ENCODE results near the gene TUSC2. TPM values are rescaled to one million over a fixed set of nuclear protein-coding genes. Genes with fewer than 3 reads are reported as not detected.

The TUSC2 gene
- polyA plus RNA-seq, 2 donors: 14.2 to 34.6 TPM

GRCh38 chr3:50365842-50366220 is 37.8 kb upstream of the TUSC2 start:
- Histone ChIP-seq H3K4me3 (ENCODE audit: low read depth in 1 of 2, low read length in 2 of 2) (peak overlapping the region; percentile 57 to 60), H3K27ac (ENCODE audit: low read depth in 2 of 2, low read length in 1 of 2) (peak overlapping the region in 1 of 2 donors; percentile 83), H3K36me3 (ENCODE audit: control insufficient read depth in 2 of 2, insufficient read depth in 2 of 2, low read length in 1 of 2) (no peaks in the 10 kb centered on the region), H3K9me3 (ENCODE audit: control insufficient read depth in 2 of 2, insufficient read depth in 1 of 2, low read depth in 1 of 2, low read length in 1 of 2) (no peaks in the 10 kb centered on the region), H3K4me1 (ENCODE audit: control insufficient read depth in 2 of 2, insufficient read depth in 2 of 2, low read length in 1 of 2) (peaks cover 9 to 16% of the 10 kb centered on the region in 2 donors), H3K27me3 (ENCODE audit: control insufficient read depth in 1 of 2, insufficient read depth in 2 of 2, low read length in 2 of 2) (no peaks in the 10 kb centered on the region)
- WGBS, 2 donors: 69 to 71% methylated on average over 5 of the region's 5 CpGs

DNA sequence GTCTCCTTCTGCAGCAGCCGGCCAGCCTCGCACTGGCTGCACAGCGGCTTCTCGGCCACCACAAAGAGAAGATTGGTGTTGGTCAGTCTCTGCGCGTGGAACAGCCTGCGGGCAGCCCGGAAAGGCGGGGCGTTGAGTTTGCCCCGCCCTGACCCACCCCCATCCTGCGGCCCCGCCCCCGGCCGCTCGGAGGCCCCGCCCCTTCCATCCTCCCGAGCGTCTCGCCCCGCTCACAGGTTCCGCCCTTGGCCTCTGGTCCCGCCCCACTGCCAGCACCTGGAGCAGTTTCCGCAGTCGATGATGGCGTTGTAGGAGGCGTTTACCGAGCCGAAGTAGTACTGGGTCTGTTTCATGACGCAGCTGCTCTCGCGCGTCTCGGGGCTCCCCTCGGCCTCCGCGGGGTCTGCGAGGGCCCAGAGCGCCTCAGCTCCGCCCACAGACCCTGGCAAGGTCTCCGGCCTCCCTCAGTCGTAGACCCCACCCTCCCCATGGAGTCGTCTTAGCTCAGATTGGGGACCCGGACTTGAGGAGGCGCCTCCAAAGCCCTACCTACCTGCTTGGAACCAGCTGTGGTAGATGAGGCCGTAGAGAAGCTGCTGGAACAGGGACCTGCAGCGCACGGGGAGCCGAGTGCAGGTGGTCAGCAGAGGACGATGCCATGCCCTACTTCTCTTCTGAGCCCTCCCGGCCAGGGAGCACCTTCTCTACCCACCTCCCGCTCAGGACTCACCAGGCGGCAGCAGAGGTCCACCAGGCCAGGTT is 37.2 kb upstream of the TUSC2 start:
- Histone ChIP-seq H3K36me3 (ENCODE audit: control insufficient read depth in 2 of 2, insufficient read depth in 2 of 2, low read length in 1 of 2) (no peaks in the 10 kb centered on the region), H3K27me3 (ENCODE audit: control insufficient read depth in 1 of 2, insufficient read depth in 2 of 2, low read length in 2 of 2) (no peaks in the 10 kb centered on the region), H3K27ac (ENCODE audit: low read depth in 2 of 2, low read length in 1 of 2) (peak overlapping the region; percentile 53 to 83), H3K4me3 (ENCODE audit: low read depth in 1 of 2, low read length in 2 of 2) (peak overlapping the region; percentile 57 to 60), H3K4me1 (ENCODE audit: control insufficient read depth in 2 of 2, insufficient read depth in 2 of 2, low read length in 1 of 2) (peaks cover 9 to 16% of the 10 kb centered on the region in 2 donors), H3K9me3 (ENCODE audit: control insufficient read depth in 2 of 2, insufficient read depth in 1 of 2, low read depth in 1 of 2, low read length in 1 of 2) (no peaks in the 10 kb centered on the region)
- WGBS, 2 donors: 4 to 5% methylated on average over 45 to 53 of the region's 53 CpGs

DNA sequence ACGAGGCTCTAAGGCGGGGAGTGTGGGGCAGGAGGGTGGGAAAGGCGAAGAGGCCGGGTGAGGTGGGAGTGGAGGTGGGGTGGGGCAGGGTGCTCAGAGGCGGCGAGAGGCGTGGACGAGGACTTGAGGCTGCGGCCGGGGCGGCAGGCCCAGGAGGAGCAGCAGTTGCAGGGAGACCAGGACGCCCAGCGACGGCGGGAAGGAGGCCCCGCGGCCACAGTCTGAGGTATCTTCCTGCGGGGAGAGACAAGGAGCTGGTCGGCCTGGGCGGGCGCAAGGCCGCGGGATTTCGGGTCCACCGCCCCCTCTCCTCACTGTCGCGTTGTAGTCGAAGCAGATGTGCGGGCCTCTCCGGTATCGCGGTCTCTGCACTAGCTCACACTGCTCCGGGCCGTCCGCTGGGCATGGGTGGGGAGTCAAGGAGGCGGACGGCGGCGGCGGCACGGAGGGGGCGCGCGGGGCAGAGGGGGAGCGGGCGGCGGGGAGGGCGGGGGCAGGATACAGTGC is 36.6 kb upstream of the TUSC2 start:
- H3K9me3 ChIP-seq (ENCODE audit: control insufficient read depth in 2 of 2, insufficient read depth in 1 of 2, low read depth in 1 of 2, low read length in 1 of 2): no peaks in the 10 kb centered on the region
- WGBS, 2 donors: 9% methylated on average over 39 to 48 of the region's 48 CpGs
- peak overlapping the region; percentile 50 to 60 for H3K4me3 ChIP-seq (ENCODE audit: low read depth in 1 of 2, low read length in 2 of 2)
- no peaks in the 10 kb centered on the region for H3K27me3 ChIP-seq (ENCODE audit: control insufficient read depth in 1 of 2, insufficient read depth in 2 of 2, low read length in 2 of 2)
- H3K27ac ChIP-seq (ENCODE audit: low read depth in 2 of 2, low read length in 1 of 2): peak overlapping the region; percentile 5 to 54
- no peaks in the 10 kb centered on the region for H3K36me3 ChIP-seq (ENCODE audit: control insufficient read depth in 2 of 2, insufficient read depth in 2 of 2, low read length in 1 of 2)
- peaks cover 9 to 16% of the 10 kb centered on the region in 2 donors for H3K4me1 ChIP-seq (ENCODE audit: control insufficient read depth in 2 of 2, insufficient read depth in 2 of 2, low read length in 1 of 2)

DNA sequence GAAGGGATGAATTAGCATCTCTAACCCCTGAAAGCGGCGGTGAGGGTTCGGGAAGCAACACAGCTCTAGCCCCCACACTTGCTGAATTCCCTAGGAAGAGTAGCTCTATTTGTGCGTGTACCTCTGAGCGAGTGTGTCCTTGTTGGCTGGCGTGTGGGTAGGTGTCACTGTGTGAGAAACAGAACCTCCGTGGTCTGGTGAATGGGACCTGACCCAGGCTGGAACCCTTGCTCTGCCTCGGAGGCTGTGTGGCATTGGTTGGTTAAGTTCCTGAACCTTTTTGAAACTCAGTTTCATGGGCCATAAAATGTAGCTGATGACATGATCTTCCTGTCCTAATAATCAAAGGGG is 31.7 kb upstream of the TUSC2 start:
- H3K36me3 ChIP-seq (ENCODE audit: control insufficient read depth in 2 of 2, insufficient read depth in 2 of 2, low read length in 1 of 2): peaks cover 8 to 28% of the 10 kb centered on the region in 2 donors
- H3K27ac ChIP-seq (ENCODE audit: low read depth in 2 of 2, low read length in 1 of 2): peak overlapping the region in 1 of 2 donors; percentile 36
- H3K27me3 ChIP-seq (ENCODE audit: control insufficient read depth in 1 of 2, insufficient read depth in 2 of 2, low read length in 2 of 2): no peaks in the 10 kb centered on the region
- H3K9me3 ChIP-seq (ENCODE audit: control insufficient read depth in 2 of 2, insufficient read depth in 1 of 2, low read depth in 1 of 2, low read length in 1 of 2): no peaks in the 10 kb centered on the region
- WGBS, 2 donors: 22 to 24% methylated on average over 8 of the region's 8 CpGs
- peaks cover 25 to 30% of the 10 kb centered on the region in 2 donors for H3K4me1 ChIP-seq (ENCODE audit: control insufficient read depth in 2 of 2, insufficient read depth in 2 of 2, low read length in 1 of 2)
- no peak overlapping the region for H3K4me3 ChIP-seq (ENCODE audit: low read depth in 1 of 2, low read length in 2 of 2)

DNA sequence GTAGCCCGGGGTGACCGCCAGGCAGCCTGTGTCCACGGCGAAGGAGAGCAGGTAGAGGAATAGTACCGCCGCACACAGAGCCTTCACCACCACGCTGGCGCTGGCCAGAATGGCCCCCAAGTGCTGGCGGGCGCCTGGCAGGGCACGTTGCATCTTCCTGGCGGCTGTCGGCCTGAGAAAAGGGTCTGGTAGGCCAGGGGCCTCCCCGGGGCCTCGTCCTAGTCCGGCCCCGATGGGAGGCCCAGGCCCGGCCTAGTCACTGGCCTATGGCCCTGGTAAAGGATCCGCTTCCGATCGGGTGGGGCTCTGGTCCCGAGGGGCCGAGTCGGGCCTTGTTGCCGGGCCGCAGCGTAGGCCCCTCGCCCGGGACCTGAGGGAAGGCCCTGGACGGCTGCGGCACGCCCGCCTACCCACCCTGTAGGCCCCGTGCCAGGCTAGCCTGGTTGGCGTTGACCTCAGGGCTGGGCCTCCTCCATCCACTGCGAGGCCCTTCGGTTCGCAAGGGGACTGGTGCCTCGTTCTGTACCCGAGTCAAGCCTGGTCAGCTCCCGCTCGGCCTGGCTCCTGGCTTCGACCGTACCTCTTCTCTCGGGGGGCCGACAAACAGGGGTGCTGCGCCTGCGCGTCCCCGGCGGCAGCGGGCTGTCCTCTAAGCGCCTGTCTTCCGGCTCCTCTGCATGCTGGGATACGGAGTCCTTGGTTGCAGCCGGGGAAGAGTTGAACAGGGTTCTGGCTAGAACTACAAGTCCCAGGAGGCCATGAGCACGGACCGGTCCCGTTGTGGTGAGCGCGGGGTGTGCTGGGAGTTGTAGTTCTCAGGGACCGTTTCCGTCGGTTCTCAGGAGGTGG is 31.1 kb upstream of the TUSC2 start, which contains the start of gene TMEM115:
Gene TMEM115, minus strand, starts transcription at position 611 of the 849 bp plus-strand sequence. Its CDS starts 458 bp downstream, at position 153.
- Histone ChIP-seq H3K4me3 (ENCODE audit: low read depth in 1 of 2, low read length in 2 of 2) (peak within 1 kb of the TSS; percentile 72 to 90), H3K9me3 (ENCODE audit: control insufficient read depth in 2 of 2, insufficient read depth in 1 of 2, low read depth in 1 of 2, low read length in 1 of 2) (no peaks in the 10 kb centered on the region), H3K36me3 (ENCODE audit: control insufficient read depth in 2 of 2, insufficient read depth in 2 of 2, low read length in 1 of 2) (peaks cover 10 to 34% of the 10 kb centered on the region in 2 donors), H3K4me1 (ENCODE audit: control insufficient read depth in 2 of 2, insufficient read depth in 2 of 2, low read length in 1 of 2) (peaks cover 21 to 25% of the 10 kb centered on the region in 2 donors), H3K27me3 (ENCODE audit: control insufficient read depth in 1 of 2, insufficient read depth in 2 of 2, low read length in 2 of 2) (no peaks in the 10 kb centered on the region), H3K27ac (ENCODE audit: low read depth in 2 of 2, low read length in 1 of 2) (peak within 1 kb of the TSS; percentile 75 to 87)
- 1% methylated on average over 46 to 64 of the region's 64 CpGs for WGBS, 2 donors

DNA sequence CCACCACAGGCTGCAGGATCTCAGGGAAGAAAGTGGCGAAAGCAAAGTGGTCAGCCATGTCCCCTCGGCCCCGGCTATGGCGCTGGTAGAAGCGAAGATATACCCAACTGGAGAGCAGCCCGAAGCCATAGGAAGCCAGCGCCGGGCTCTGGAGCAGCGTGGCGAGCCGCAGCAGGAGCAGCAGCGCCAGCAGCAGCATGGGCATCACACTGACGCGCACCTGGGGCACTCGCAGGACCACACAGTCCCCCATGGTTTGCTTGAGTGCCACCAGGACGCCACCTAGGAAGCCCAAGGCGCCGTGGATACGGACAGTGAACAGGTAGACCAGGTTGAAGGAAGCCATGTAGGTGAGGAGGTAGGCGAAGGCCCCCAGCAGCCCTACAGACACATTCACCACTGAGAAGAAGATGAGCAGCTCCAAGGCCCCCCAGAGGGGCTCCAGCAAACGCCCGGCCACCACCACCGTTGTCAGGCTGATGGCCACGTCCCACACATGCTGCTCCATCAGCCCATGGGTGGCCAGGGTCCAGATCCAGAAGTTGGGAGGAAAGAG is 30.4 kb upstream of the TUSC2 start:
- H3K4me1 ChIP-seq (ENCODE audit: control insufficient read depth in 2 of 2, insufficient read depth in 2 of 2, low read length in 1 of 2): peaks cover 21 to 24% of the 10 kb centered on the region in 2 donors
- H3K27ac ChIP-seq (ENCODE audit: low read depth in 2 of 2, low read length in 1 of 2): peak overlapping the region; percentile 75 to 87
- H3K9me3 ChIP-seq (ENCODE audit: control insufficient read depth in 2 of 2, insufficient read depth in 1 of 2, low read depth in 1 of 2, low read length in 1 of 2): no peaks in the 10 kb centered on the region
- H3K36me3 ChIP-seq (ENCODE audit: control insufficient read depth in 2 of 2, insufficient read depth in 2 of 2, low read length in 1 of 2): peaks cover 13 to 39% of the 10 kb centered on the region in 2 donors
- H3K4me3 ChIP-seq (ENCODE audit: low read depth in 1 of 2, low read length in 2 of 2): peak overlapping the region; percentile 72 to 90
- H3K27me3 ChIP-seq (ENCODE audit: control insufficient read depth in 1 of 2, insufficient read depth in 2 of 2, low read length in 2 of 2): no peaks in the 10 kb centered on the region
- WGBS, 2 donors: 39 to 43% methylated on average over 24 of the region's 24 CpGs

DNA sequence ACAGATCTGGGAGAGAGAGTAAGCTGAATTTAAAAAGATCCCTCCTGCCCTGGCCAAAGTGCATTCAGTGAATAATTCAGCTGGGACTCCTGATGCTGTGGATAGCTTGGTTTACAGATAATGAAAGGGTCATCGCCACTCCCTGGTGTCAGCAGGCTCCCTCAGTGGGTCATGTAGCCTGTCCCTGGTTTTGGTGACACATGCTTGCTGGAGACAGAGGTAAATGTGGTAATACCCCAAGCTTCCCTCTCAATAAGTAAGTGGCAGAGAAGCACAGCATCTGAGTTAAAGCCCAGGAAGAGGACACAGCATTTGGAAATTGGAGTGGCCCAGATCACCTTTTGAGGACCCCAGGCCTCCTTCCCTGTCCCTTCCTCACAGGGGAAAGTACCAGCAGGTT is 29.5 kb upstream of the TUSC2 start:
- H3K27ac ChIP-seq (ENCODE audit: low read depth in 2 of 2, low read length in 1 of 2): no peak overlapping the region
- H3K9me3 ChIP-seq (ENCODE audit: control insufficient read depth in 2 of 2, insufficient read depth in 1 of 2, low read depth in 1 of 2, low read length in 1 of 2): no peaks in the 10 kb centered on the region
- peaks cover 17 to 43% of the 10 kb centered on the region in 2 donors for H3K36me3 ChIP-seq (ENCODE audit: control insufficient read depth in 2 of 2, insufficient read depth in 2 of 2, low read length in 1 of 2)
- H3K27me3 ChIP-seq (ENCODE audit: control insufficient read depth in 1 of 2, insufficient read depth in 2 of 2, low read length in 2 of 2): no peaks in the 10 kb centered on the region
- H3K4me1 ChIP-seq (ENCODE audit: control insufficient read depth in 2 of 2, insufficient read depth in 2 of 2, low read length in 1 of 2): peaks cover 21 to 24% of the 10 kb centered on the region in 2 donors
- 65 to 78% methylated on average over 1 of the region's 1 CpG for WGBS, 2 donors
- peak overlapping the region; percentile 12 to 90 for H3K4me3 ChIP-seq (ENCODE audit: low read depth in 1 of 2, low read length in 2 of 2)

DNA sequence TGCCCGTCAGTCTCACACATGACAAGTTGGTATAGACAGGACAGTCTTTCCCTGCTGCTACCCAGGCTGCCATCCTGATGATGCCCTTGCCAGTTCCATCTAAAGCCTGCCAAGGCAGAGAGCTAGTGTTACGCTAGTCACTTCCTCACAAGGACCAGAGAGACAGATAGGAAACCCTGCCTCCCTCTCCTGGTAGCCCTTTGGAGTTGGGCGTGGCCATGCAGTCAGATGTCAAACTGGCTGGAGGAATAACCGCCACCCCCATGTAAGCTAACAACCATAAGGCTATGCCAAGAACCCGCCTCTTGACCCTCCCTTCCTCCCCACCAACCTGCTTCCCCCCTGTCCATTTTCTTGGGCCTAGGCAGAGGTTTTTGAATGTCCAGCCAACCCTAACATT is 28.5 kb upstream of the TUSC2 start:
- Histone ChIP-seq H3K4me1 (ENCODE audit: control insufficient read depth in 2 of 2, insufficient read depth in 2 of 2, low read length in 1 of 2) (peaks cover 21 to 27% of the 10 kb centered on the region in 2 donors), H3K9me3 (ENCODE audit: control insufficient read depth in 2 of 2, insufficient read depth in 1 of 2, low read depth in 1 of 2, low read length in 1 of 2) (no peaks in the 10 kb centered on the region), H3K36me3 (ENCODE audit: control insufficient read depth in 2 of 2, insufficient read depth in 2 of 2, low read length in 1 of 2) (peaks cover 17 to 43% of the 10 kb centered on the region in 2 donors), H3K27me3 (ENCODE audit: control insufficient read depth in 1 of 2, insufficient read depth in 2 of 2, low read length in 2 of 2) (no peaks in the 10 kb centered on the region), H3K4me3 (ENCODE audit: low read depth in 1 of 2, low read length in 2 of 2) (peak overlapping the region in 1 of 2 donors; percentile 90), H3K27ac (ENCODE audit: low read depth in 2 of 2, low read length in 1 of 2) (peak overlapping the region; percentile 11 to 16)
- 37 to 51% methylated on average over 5 of the region's 5 CpGs for WGBS, 2 donors

Measured in esophagus (tissue), 2 donors.